Natural killer cell (primary cell): ENCODE data around the gene MBNL1. TPM values are rescaled to one million over a fixed set of nuclear protein-coding genes. Genes with fewer than 3 reads are reported as not detected.

ENCODE experiments used
- ATAC-seq, 3 donors: fragments of 150-1000 bp in 2 of 3; fragments of 200-7000 bp in 1 of 3; cut with Tn5 transposase; 1 replicate in 1 of 3; 2 replicates in 2 of 3; pipeline ENCODE4 v1.10.0; 2021; ENCODE audit warnings: mild to moderate bottlenecking in 2 of 3, moderate library complexity in 2 of 3
- DNase-seq, 2 donors: peaks; one replicate each; pipeline versions ENCODE4 v3.0.0 to v3.0.0-alpha.2; 2013 to 2021; ENCODE audit warnings: mixed read lengths in 1 of 2
- H3K27ac ChIP-seq: one replicate; pipeline ENCODE4 v1.5.1; 2013; ENCODE audit warnings: mild to moderate bottlenecking, low read length
- H3K27me3 ChIP-seq: one replicate; pipeline ENCODE4 v1.6.1; 2013; ENCODE audit warnings: low read length; ENCODE audit not compliant: control insufficient read depth, insufficient read depth
- H3K36me3 ChIP-seq: one replicate; pipeline ENCODE4 v1.6.1; 2013; ENCODE audit warnings: low read length; ENCODE audit not compliant: control insufficient read depth, insufficient read depth
- H3K4me1 ChIP-seq: one replicate; pipeline ENCODE4 v1.6.1; 2013; ENCODE audit warnings: low read length; ENCODE audit not compliant: control insufficient read depth, insufficient read depth
- H3K4me3 ChIP-seq: one replicate; pipeline ENCODE4 v1.5.1; 2013; ENCODE audit warnings: low read length
- H3K9me3 ChIP-seq: one replicate; pipeline ENCODE4 v1.6.1; 2013; ENCODE audit warnings: low read length; ENCODE audit not compliant: control insufficient read depth, insufficient read depth
- H3K27ac Mint-ChIP-seq, 2 donors: one replicate each; pipeline ENCODE4 v1.8.0; 2022; ENCODE audit warnings: mild to moderate bottlenecking in 2 of 2, mixed read lengths in 2 of 2, moderate library complexity in 1 of 2
- H3K27me3 Mint-ChIP-seq, 2 donors: one replicate each; pipeline ENCODE4 v1.8.0; 2022; ENCODE audit warnings: low read depth in 2 of 2, mixed read lengths in 2 of 2
- H3K36me3 Mint-ChIP-seq: one replicate; pipeline ENCODE4 v1.8.0; 2022; ENCODE audit warnings: mixed read lengths
- H3K4me1 Mint-ChIP-seq, 2 donors: one replicate each; pipeline ENCODE4 v1.8.0; 2022; ENCODE audit warnings: mixed read lengths in 2 of 2
- H3K4me3 Mint-ChIP-seq: one replicate; pipeline ENCODE4 v1.8.0; 2022; ENCODE audit warnings: mild to moderate bottlenecking, moderate library complexity, mixed read lengths
- H3K9me3 Mint-ChIP-seq, 2 donors: one replicate each; pipeline ENCODE4 v1.8.0; 2022; ENCODE audit warnings: mixed read lengths in 2 of 2
- CTCF ChIP-seq: fragments of 200-600 bp; IDR thresholded peaks from one replicate; pipeline ENCODE4 v1.8.0; 2022; ENCODE audit warnings: antibody characterized with exemption
- WGBS: methylation state at CpG from one replicate; pipeline ENCODE4 v1.1.7; 2013; ENCODE audit warnings: missing lambda C conversion rate; ENCODE audit not compliant: insufficient coverage; 5-methylcytosine and 5-hydroxymethylcytosine counted together
- intact Hi-C: fragments of 100-400 bp; cut with micrococcal nuclease; formaldehyde crosslinking; loops from one replicate; pipeline ENCODE4 v1.14.2; 2022
- total RNA-seq, 4 donors: library from RNA; stranded (reverse); fragments of 120-200 nt in 1 of 4; gene quantifications; one replicate each; pipeline versions ENCODE4 v1.2.3 to v1.2.4, GENCODE V29; 2013 to 2022

MBNL1 gene
- total RNA-seq, 3 donors from 2014 or later (not counting 1 experiment from before 2014, with no cell fraction given) = 600 to 704 (median 607) TPM

DNA sequence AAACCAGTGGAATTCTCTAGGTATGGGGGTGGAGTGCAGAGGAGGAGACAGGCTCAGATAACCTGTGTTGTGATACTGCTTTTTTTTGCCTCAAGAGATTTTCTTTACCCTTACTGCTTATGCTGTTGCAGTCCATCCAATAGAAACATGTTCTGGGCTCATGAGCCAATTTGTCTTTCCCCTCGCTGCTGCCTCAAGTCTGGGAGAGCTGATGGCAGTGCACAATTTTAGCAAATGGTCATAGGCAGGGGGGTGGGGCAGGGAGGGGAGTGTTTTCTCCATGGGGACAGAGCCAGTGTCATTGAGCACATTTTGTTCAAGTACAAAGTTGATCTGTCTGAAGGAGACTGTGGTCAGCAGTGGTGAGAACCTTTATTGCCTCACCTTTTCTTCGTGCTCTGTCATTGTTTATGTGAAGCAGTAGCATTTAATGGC lies 134.9 kb downstream of the MBNL1 start:
- WGBS = 50% methylated on average over 2 of the region's 2 CpGs
- Histone ChIP-seq H3K27me3 (no peaks in the 10 kb centered on the region), H3K9me3 (no peaks in the 10 kb centered on the region), H3K36me3 (peaks cover 17% of the 10 kb centered on the region), H3K4me1 (peaks cover 25% of the 10 kb centered on the region), H3K27ac (peak overlapping the region; percentile 62), H3K4me3 (no peak overlapping the region)
- intact Hi-C loops = loop anchor here (2.0 to 10.0 kb wide), 4 partner anchors 21 to 129 kb away; no protein-coding TSS in a partner anchor
- Mint-ChIP-seq H3K4me3 (peak overlapping the region; percentile 69), H3K27ac (peak overlapping the region; percentile 83 to 91), H3K36me3 (no peaks in the 10 kb centered on the region), H3K4me1 (peaks cover 79 to 81% of the 10 kb centered on the region in 2 donors), H3K27me3 (no peaks in the 10 kb centered on the region), H3K9me3 (no peaks in the 10 kb centered on the region)
- no peak for TF ChIP-seq CTCF
- no peak for DNase-seq
- peak; percentile 17 to 45 (median 37) for ATAC-seq

GRCh38 chr3:152404976-152405375 lies 136.2 kb downstream of the MBNL1 start:
- H3K27me3 Mint-ChIP-seq = no peaks in the 10 kb centered on the region
- peaks cover 22% of the 10 kb centered on the region for H3K4me1 ChIP-seq
- H3K4me3 Mint-ChIP-seq = no peak overlapping the region
- peaks cover 15% of the 10 kb centered on the region for H3K36me3 ChIP-seq
- WGBS = no CpG with 5 or more reads among the region's 1 CpG
- no peak overlapping the region for H3K27ac ChIP-seq
- no peaks in the 10 kb centered on the region for H3K36me3 Mint-ChIP-seq
- peaks cover 66 to 73% of the 10 kb centered on the region in 2 donors for H3K4me1 Mint-ChIP-seq
- ATAC-seq (no peak), DNase-seq (no peak)
- intact Hi-C loops = loop anchor here (5.0 to 10.0 kb wide), 3 partner anchors 32 to 130 kb away; no protein-coding TSS in a partner anchor
- H3K27ac Mint-ChIP-seq = peak overlapping the region; percentile 83 to 91
- TF ChIP-seq CTCF = no peak
- H3K9me3 ChIP-seq = no peaks in the 10 kb centered on the region
- H3K4me3 ChIP-seq = no peak overlapping the region
- no peaks in the 10 kb centered on the region for H3K27me3 ChIP-seq
- H3K9me3 Mint-ChIP-seq = no peaks in the 10 kb centered on the region

GRCh38 chr3:152405915-152406802 lies 137.4 kb downstream of the MBNL1 start:
- Histone ChIP-seq H3K4me1 (peaks cover 22% of the 10 kb centered on the region), H3K27me3 (no peaks in the 10 kb centered on the region), H3K36me3 (peaks cover 15% of the 10 kb centered on the region), H3K4me3 (no peak overlapping the region), H3K9me3 (no peaks in the 10 kb centered on the region), H3K27ac (no peak overlapping the region)
- H3K27ac Mint-ChIP-seq = peak overlapping the region; percentile 83 to 91
- H3K4me1 Mint-ChIP-seq = peaks cover 64 to 71% of the 10 kb centered on the region in 2 donors
- H3K9me3 Mint-ChIP-seq = no peaks in the 10 kb centered on the region
- no peak for TF ChIP-seq CTCF
- ATAC-seq (no peak), DNase-seq (no peak)
- no peak overlapping the region for H3K4me3 Mint-ChIP-seq
- H3K27me3 Mint-ChIP-seq = no peaks in the 10 kb centered on the region
- intact Hi-C loops = loop anchor here (10.0 kb wide), 1 partner anchor 131 kb away; no protein-coding TSS in a partner anchor
- H3K36me3 Mint-ChIP-seq = no peaks in the 10 kb centered on the region
- WGBS = 95% methylated on average over 3 of the region's 3 CpGs
